Thyroid gland (tissue), 4 donors: Measurements from ENCODE around the gene PTPA.

Experiments used
- POLR2A ChIP-seq, 2 donors: fragments of 450-650 bp; IDR thresholded peaks; one replicate each; pipeline ENCODE4 v1.6.1; 2017; ENCODE audit warnings: antibody characterized with exemption in 2 of 2, mild to moderate bottlenecking in 2 of 2, moderate library complexity in 1 of 2
- TF ChIP-seq, protein P1 (sequence below), 6 experiments: fragments of 200-600 bp in 3 of 6; fragments of 450-650 bp in 3 of 6; sonication (generic) in 3 of 6; IDR thresholded peaks; one replicate each; pipeline ENCODE4 v1.5.1; 2016 to 2019; ENCODE audit warnings: antibody characterized with exemption in 6 of 6, mild to moderate bottlenecking in 2 of 6, inconsistent platforms in 1 of 6, moderate library complexity in 1 of 6

DNA sequence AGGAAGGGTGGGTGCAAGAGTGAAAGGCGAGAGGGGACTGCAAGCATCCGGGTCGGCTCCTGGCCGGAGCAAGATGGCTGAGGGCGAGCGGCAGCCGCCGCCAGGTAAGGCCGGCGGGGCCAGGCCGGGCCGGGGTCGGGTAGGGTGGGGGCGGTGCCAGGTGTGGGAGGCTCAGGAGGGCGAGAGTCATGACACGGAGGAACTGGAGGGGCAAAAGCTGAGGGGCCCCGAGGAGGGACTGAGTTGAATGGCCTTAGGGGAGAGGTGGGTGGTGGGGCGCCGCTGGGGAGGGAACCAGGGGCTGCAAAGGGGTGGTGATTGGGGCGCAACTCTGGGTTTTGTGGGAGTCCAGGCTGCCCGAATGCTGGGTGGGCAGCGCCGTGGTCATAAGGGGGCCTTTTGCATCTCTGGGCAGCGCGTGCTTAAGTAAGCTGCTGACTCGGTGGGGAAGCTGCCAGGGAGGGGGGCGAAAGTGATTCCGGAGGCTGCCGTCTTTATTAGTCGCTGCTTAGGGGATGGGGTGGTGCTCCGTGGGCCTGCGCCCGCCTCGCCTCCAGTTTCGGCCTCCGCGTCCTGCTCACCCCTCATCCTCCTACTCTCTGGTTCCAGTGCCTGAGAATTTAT, 425 bp downstream of the PTPA start:
- TF ChIP-seq, protein P1, sequence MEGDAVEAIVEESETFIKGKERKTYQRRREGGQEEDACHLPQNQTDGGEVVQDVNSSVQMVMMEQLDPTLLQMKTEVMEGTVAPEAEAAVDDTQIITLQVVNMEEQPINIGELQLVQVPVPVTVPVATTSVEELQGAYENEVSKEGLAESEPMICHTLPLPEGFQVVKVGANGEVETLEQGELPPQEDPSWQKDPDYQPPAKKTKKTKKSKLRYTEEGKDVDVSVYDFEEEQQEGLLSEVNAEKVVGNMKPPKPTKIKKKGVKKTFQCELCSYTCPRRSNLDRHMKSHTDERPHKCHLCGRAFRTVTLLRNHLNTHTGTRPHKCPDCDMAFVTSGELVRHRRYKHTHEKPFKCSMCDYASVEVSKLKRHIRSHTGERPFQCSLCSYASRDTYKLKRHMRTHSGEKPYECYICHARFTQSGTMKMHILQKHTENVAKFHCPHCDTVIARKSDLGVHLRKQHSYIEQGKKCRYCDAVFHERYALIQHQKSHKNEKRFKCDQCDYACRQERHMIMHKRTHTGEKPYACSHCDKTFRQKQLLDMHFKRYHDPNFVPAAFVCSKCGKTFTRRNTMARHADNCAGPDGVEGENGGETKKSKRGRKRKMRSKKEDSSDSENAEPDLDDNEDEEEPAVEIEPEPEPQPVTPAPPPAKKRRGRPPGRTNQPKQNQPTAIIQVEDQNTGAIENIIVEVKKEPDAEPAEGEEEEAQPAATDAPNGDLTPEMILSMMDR (IDR thresholded peaks at IDR 0.05) = no peak
- TF ChIP-seq POLR2A (IDR thresholded peaks at IDR 0.05) = no peak
